CD1c-positive myeloid dendritic cell (primary cell): ENCODE measurements around the gene CREB3L1.
"Not testable (repeated sequence)": the region's sequence is repeated elsewhere in the genome, so short reads cannot be mapped to it uniquely, and the experiment has no call there.

Experiments
- DNase-seq: peaks from one replicate; pipeline ENCODE4 v3.0.0-alpha.2; 2016; ENCODE audit errors: extremely low spot score

Gene CREB3L1

GRCh38 chr11:46248289-46249102, 29.0 kb upstream of the CREB3L1 start:
- DNase-seq: no peak

- DNase-seq: no peak
These were observed 28.1 kb upstream of the CREB3L1 start for GRCh38 chr11:46249103-46249937.

- no peak for DNase-seq
These were observed 27.3 kb upstream of the CREB3L1 start for GRCh38 chr11:46249938-46250744.

GRCh38 chr11:46250745-46251052, 26.8 kb upstream of the CREB3L1 start:
- DNase-seq: no peak

- no peak for DNase-seq
These were observed 25.5 kb upstream of the CREB3L1 start for GRCh38 chr11:46251954-46252353.

GRCh38 chr11:46252373-46252914, 25.0 kb upstream of the CREB3L1 start:
- DNase-seq: no peak

GRCh38 chr11:46253258-46254132, 24.0 kb upstream of the CREB3L1 start:
- DNase-seq: no peak

- no peak for DNase-seq
These were observed 23.4 kb upstream of the CREB3L1 start for GRCh38 chr11:46254133-46254491.

- DNase-seq: no peak
These were observed 20.9 kb upstream of the CREB3L1 start for GRCh38 chr11:46256540-46257001.

GRCh38 chr11:46259347-46259746, 18.1 kb upstream of the CREB3L1 start:
- not testable (repeated sequence) for DNase-seq

- no peak for DNase-seq
These were observed 17.4 kb upstream of the CREB3L1 start for GRCh38 chr11:46259971-46260560.

GRCh38 chr11:46263120-46263519, 14.3 kb upstream of the CREB3L1 start:
- no peak for DNase-seq

- no peak for DNase-seq
These were observed 13.4 kb upstream of the CREB3L1 start for GRCh38 chr11:46264030-46264429.

- no peak for DNase-seq
These were observed 12.5 kb upstream of the CREB3L1 start for GRCh38 chr11:46264976-46265375.

- no peak for DNase-seq
These were observed 11.7 kb upstream of the CREB3L1 start for GRCh38 chr11:46265764-46266163.

GRCh38 chr11:46267930-46268329, 9.5 kb upstream of the CREB3L1 start:
- no peak for DNase-seq

- DNase-seq: no peak
These were observed 6.8 kb upstream of the CREB3L1 start for GRCh38 chr11:46270684-46271083.

GRCh38 chr11:46271407-46271806, 6.1 kb upstream of the CREB3L1 start:
- DNase-seq: no peak

- DNase-seq: no peak
These were observed 5.3 kb upstream of the CREB3L1 start for GRCh38 chr11:46271875-46272815.
